Measurements from ENCODE around the gene SFMBT1.

SFMBT1 gene

GRCh38 chr3:52891615-52892081, 154.2 kb downstream of the SFMBT1 start:
- FAIRE-seq (no peak), DNase-seq (ENCODE audit: insufficient read length, low spot score) (no peak)

GRCh38 chr3:52891164-52891563, 154.7 kb downstream of the SFMBT1 start:
- FAIRE-seq (no peak), DNase-seq (ENCODE audit: insufficient read length, low spot score) (no peak)

DNA sequence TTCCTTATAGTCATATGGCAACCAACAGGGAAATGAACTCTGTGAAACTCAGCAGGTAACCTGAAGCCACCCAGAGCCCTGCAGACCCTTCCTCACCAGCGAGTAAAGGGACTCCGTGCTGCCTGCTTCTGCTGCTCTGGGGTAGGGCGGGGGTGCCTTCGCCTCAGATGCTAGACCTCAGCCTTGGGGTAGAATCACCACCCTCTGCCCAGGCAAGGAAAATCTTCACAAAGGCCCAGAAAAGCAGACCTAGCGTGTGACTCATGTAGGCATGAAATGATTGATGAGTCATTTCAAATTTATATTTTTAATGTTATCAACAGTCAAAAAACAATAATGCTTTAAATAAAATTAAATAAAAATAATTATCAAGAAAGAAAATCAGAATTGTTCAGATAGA, 155.1 kb downstream of the SFMBT1 start:
- FAIRE-seq (no peak), DNase-seq (ENCODE audit: insufficient read length, low spot score) (no peak)

DNA sequence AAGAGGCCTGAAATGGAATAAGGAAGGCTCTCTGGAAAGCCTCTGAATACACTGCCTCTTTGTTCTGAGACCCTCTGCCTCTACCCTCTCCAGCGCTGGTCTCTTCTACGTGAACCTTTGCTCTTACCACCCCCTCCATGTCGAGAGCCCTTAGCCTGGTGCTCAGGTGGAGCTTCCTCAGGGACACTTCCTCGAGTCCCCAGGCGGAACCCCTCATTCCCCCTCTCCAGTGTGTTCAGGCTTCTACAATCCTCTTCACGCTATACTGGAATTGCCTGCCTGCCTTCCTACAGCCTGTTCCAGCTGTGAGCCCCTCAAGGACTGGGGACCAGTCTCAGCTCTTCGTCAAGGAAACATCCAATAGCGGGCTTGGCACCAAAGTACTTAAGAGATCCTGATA, 156.0 kb downstream of the SFMBT1 start:
- no peak for DNase-seq (ENCODE audit: insufficient read length, low spot score)
- FAIRE-seq = no peak

DNA sequence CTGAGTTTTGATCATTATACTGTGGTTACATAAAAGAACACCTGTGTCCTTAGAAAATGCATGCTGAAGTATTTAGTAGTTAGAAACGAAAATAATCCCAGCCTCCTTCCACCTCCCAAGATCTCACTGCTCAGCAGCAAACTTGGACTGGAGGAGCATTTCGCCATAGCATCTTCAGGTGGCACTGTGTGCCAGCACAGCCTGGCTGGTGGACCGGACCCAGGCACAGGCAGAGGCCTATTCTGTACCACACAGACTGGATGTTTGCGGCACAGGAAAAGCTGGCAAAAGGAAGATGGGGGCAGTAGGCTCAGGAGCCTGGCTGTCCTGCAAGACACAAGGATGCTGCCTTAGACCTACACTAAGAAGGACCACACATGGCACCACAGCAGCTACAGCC, 158.7 kb downstream of the SFMBT1 start:
- FAIRE-seq (no peak), DNase-seq (ENCODE audit: insufficient read length, low spot score) (no peak)

- FAIRE-seq = no peak
- no peak for DNase-seq (ENCODE audit: insufficient read length, low spot score)
These were observed 159.7 kb downstream of the SFMBT1 start for GRCh38 chr3:52886049-52886730.

DNA sequence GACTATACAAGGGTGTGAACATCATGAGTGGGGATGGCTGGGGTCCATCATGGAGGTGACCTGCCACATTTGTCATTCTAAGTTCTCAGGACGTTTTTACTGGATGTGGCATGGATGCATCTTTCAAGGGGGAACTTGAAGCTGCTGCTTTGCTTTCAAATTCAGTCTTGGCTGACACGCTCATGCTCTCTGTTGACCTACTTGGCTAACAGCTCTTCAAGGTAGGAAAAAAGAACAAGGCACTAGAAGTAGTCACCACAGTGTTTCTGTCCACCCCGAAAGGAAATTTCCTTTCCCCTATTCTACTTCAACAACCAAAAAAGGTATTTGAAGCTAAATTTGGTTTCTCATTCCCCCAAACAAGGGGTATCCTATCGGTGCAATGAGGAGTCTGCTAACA, 163.5 kb downstream of the SFMBT1 start:
- FAIRE-seq = no peak
- no peak for DNase-seq (ENCODE audit: insufficient read length, low spot score)

DNA sequence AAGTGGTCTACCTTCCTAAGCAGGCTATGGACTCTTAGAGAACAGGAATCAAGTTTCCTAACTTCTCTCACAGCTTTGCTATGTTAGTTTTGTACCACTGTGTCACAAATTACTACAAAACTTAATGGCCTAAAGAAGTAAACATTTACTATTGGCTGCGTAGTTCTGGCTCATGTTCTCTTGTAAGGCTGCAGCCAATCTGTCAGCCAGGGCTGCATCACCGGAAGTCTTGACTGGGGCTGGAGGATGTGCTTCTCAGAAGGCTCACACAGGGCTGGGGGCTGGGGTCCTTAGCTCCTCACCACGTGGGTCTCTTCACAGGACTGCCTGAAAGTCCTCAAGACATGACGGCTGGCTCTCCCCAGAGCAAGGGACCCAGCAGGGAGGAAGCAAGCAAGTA, 164.0 kb downstream of the SFMBT1 start:
- DNase-seq (ENCODE audit: insufficient read length, low spot score) (no peak), FAIRE-seq (peak; percentile 21)

DNA sequence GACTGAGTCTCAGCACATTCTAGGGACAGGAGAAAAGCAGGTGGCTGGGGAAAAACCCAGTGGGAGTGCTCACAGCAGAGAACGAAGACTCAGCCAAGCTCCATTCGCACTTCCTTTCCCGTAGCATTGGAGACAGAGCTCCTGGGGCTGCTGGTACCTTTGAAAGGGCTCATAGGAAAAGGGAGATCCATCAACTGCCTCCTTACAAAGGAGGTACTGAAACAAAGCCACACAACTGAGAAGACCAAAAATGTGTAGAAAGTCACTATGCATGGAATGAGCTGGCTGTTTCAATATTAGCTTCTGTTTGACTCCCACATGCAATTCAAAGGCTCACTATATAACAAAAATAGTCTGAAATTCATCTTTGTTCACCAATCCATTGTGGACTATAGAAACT, 165.4 kb downstream of the SFMBT1 start:
- peak; percentile 93 for FAIRE-seq
- no peak for DNase-seq (ENCODE audit: insufficient read length, low spot score)

- peak; percentile 14 for FAIRE-seq
- no peak for DNase-seq (ENCODE audit: insufficient read length, low spot score)
These were observed 165.8 kb downstream of the SFMBT1 start for GRCh38 chr3:52880047-52880446.

DNA sequence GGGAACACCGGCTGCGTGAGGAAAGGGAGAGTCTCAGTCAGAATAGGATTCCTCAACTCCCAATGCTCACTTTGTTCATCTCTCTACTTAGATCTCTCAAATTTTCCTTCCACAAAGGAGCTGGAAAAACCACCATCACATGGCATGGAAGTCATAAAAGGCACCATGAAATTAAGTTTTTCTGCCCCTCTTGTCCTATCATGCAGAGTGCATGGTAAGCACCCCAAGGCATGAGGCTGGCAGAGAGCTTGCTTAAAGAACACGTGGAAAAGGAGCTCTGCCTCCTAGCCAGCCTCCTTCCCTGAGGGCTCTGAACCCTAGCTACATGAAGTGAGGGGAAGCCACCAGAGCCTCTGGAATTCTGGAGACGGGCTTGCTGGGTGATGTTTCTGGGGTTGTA, 166.3 kb downstream of the SFMBT1 start:
- FAIRE-seq (no peak), DNase-seq (ENCODE audit: insufficient read length, low spot score) (no peak)

GRCh38 chr3:52879090-52879489, 166.8 kb downstream of the SFMBT1 start:
- FAIRE-seq (no peak), DNase-seq (ENCODE audit: insufficient read length, low spot score) (no peak)

GRCh38 chr3:52877085-52877484, 168.8 kb downstream of the SFMBT1 start:
- DNase-seq (ENCODE audit: insufficient read length, low spot score) (no peak), FAIRE-seq (no peak)

GRCh38 chr3:52874864-52875587, 170.8 kb downstream of the SFMBT1 start:
- DNase-seq (ENCODE audit: insufficient read length, low spot score) (no peak), FAIRE-seq (peak; percentile 82)

- DNase-seq (ENCODE audit: insufficient read length, low spot score) (no peak), FAIRE-seq (peak; percentile 89)
These were observed 171.6 kb downstream of the SFMBT1 start for GRCh38 chr3:52874160-52874701.

GRCh38 chr3:52873433-52874159, 172.3 kb downstream of the SFMBT1 start:
- DNase-seq (ENCODE audit: insufficient read length, low spot score) = no peak
- no peak for FAIRE-seq

DNA sequence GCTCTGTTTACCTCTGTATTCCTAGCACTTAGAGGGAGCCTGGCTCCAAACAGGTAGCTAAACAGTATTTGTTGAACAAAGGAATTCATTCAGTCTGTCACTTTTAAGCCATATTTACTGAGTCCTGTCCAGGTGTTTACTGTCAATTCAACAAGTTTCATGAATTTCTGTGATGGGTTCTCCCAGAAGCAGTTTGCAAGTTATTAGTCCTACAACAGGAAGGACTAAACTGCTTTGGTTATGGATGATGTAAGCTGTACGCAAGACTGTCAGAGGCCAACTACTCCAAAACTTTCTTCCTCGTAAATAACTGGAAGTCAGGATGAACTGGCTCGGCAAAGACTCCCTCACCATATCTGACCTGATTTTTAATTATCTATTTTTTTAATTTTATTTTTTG, 173.6 kb downstream of the SFMBT1 start:
- DNase-seq (ENCODE audit: insufficient read length, low spot score) = no peak
- no peak for FAIRE-seq

GRCh38 chr3:52871761-52872160, 174.1 kb downstream of the SFMBT1 start:
- DNase-seq (ENCODE audit: insufficient read length, low spot score) (no peak), FAIRE-seq (no peak)

DNA sequence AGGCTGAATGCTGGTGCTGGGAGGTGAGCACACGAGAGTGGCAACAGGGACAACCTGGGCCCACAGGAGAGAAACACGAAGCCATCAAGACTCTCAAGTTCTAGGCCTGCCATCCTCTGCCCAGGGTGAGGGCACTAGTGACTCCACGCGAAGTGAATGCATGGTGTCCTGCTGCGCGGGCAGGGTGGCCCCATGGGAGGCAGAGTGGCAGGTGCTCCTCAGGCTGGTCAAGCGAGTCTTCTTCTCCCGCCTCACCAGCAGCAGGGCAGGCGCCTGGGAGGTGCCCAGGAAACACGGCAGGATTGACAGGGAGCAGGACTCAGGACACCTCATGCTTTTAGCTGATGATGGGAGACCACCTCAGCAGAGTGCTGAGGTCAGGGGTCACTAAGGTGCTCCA, 175.4 kb downstream of the SFMBT1 start:
- no peak for DNase-seq (ENCODE audit: insufficient read length, low spot score)
- no peak for FAIRE-seq

DNA sequence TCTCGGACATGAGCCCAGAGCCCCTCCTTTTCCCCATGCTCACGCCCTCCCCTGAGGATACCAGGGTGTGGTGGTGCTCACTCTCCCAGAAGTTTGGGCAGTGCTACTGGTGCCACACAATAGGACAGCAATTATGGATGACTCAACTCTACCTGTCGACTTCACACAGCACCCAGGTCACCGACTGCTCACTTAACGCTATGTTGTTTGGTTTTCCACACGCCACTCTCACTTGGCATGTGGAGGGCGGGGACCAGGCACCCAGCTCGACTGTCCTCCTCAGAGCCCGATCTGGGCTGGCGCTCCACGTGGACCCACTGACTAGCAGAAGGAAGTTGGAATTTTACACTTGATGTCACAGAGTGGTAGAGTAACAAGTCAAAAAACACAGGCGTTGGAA, 179.4 kb downstream of the SFMBT1 start:
- FAIRE-seq = no peak

DNA sequence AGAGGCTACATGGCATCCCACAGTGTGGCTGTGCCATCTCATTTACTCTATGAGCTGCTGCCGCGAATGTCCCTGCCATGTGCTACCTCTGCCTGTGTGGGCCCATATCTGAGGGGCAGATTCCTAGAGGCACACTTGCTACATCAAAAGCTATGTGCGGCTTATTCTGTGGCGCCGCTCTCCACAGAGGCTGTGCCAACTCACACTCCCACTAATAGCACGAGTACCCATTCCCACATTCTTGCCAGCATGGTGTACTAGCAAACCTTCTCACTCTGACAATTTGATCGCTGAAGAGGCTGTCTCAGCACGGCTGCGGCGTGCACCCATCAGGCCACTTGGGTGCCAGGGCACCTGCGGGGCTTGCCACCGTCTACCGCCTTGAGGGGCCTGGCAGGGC, 179.9 kb downstream of the SFMBT1 start:
- DNase-seq (ENCODE audit: insufficient read length, low spot score) (no peak), FAIRE-seq (no peak)

More for the DNA sequence above, 179.4 kb downstream of the SFMBT1 start:
- no peak for DNase-seq (ENCODE audit: insufficient read length, low spot score)

- DNase-seq (ENCODE audit: insufficient read length, low spot score) (no peak), FAIRE-seq (no peak)
These were observed 185.5 kb downstream of the SFMBT1 start for GRCh38 chr3:52860424-52860768.

Measured in GM19239 (cell line).